HG03103 (cell line): ENCODE data around the gene HSPA4.

Experiments
- ATAC-seq: cut with Tn5 transposase; IDR thresholded peaks from one replicate; pipeline ENCODE4 v1.9.1; 2021; ENCODE audit warnings: low read depth; ENCODE audit not compliant: unreplicated experiment

HSPA4 gene

GRCh38 chr5:133088064-133088463, 36.3 kb downstream of the HSPA4 start:
- ATAC-seq = no peak

GRCh38 chr5:133091034-133091433, 39.2 kb downstream of the HSPA4 start:
- no peak for ATAC-seq

GRCh38 chr5:133106343-133106742, 54.5 kb downstream of the HSPA4 start:
- ATAC-seq = no peak

- ATAC-seq = no peak
These were observed 55.2 kb downstream of the HSPA4 start for GRCh38 chr5:133106761-133107572.

- no peak for ATAC-seq
These were observed 56.7 kb downstream of the HSPA4 start for GRCh38 chr5:133108481-133108921.

- no peak for ATAC-seq
These were observed 58.1 kb downstream of the HSPA4 start for GRCh38 chr5:133109655-133110483.

GRCh38 chr5:133110709-133111108, 58.9 kb downstream of the HSPA4 start:
- ATAC-seq = no peak

- ATAC-seq = no peak
These were observed 59.5 kb downstream of the HSPA4 start for GRCh38 chr5:133111299-133111698.

GRCh38 chr5:133112026-133112660, 60.3 kb downstream of the HSPA4 start:
- no peak for ATAC-seq

- ATAC-seq = no peak
These were observed 61.7 kb downstream of the HSPA4 start for GRCh38 chr5:133113331-133114061.

- no peak for ATAC-seq
These were observed 62.5 kb downstream of the HSPA4 start for GRCh38 chr5:133114166-133114932.

GRCh38 chr5:133114933-133115310, 63.1 kb downstream of the HSPA4 start:
- ATAC-seq = no peak

GRCh38 chr5:133116601-133117000, 64.8 kb downstream of the HSPA4 start:
- no peak for ATAC-seq

- no peak for ATAC-seq
These were observed 65.5 kb downstream of the HSPA4 start for GRCh38 chr5:133117166-133117911.

- ATAC-seq = no peak
These were observed 66.2 kb downstream of the HSPA4 start for GRCh38 chr5:133117912-133118445.

- no peak for ATAC-seq
These were observed 66.9 kb downstream of the HSPA4 start for GRCh38 chr5:133118741-133119140.

- ATAC-seq = no peak
These were observed 67.5 kb downstream of the HSPA4 start for GRCh38 chr5:133119233-133119711.

- no peak for ATAC-seq
These were observed 68.4 kb downstream of the HSPA4 start for GRCh38 chr5:133120156-133120750.
